DOHH2 (cell line): ENCODE results near the gene ADAMTS3.

Experiments used
- H3F3A ChIP-seq: fragments of 200-600 bp; sonication (generic), shearing (Covaris generic); 2 replicates; pipeline ENCODE4 v1.6.0; 2016; ENCODE audit warnings: antibody characterized with exemption, mild to moderate bottlenecking; ENCODE audit not compliant: control insufficient read depth, insufficient read depth
- H3K27ac ChIP-seq: fragments of 200-600 bp; sonication (generic); 2 replicates; pipeline ENCODE4 v1.5.1; 2014; ENCODE audit warnings: low read depth, mild to moderate bottlenecking, low read length, moderate library complexity
- H3K27me3 ChIP-seq: fragments of 200-600 bp; sonication (generic); 2 replicates; pipeline ENCODE4 v1.6.1; 2014; ENCODE audit warnings: mild to moderate bottlenecking, low read length, mixed read lengths; ENCODE audit not compliant: control insufficient read depth
- H3K36me3 ChIP-seq: fragments of 200-600 bp; sonication (generic); 2 replicates; pipeline ENCODE4 v1.6.1; 2014; ENCODE audit warnings: mild to moderate bottlenecking, low read length, moderate library complexity, mixed read lengths; ENCODE audit not compliant: control insufficient read depth
- H3K4me1 ChIP-seq: fragments of 200-600 bp; sonication (generic); 2 replicates; pipeline ENCODE4 v1.6.1; 2014; ENCODE audit warnings: mild to moderate bottlenecking, low read length, mixed read lengths; ENCODE audit not compliant: control insufficient read depth
- H3K4me2 ChIP-seq: fragments of 200-600 bp; sonication (generic); 2 replicates; pipeline ENCODE4 v1.6.0; 2014; ENCODE audit warnings: mild to moderate bottlenecking, low read length, moderate library complexity
- H3K4me3 ChIP-seq: fragments of 200-600 bp; sonication (generic); 2 replicates; pipeline ENCODE4 v1.5.1; 2014; ENCODE audit warnings: mild to moderate bottlenecking, low read length, mixed read lengths
- H3K79me2 ChIP-seq: fragments of 200-600 bp; sonication (generic); 2 replicates; pipeline ENCODE4 v1.6.1; 2014; ENCODE audit warnings: mild to moderate bottlenecking, low read length, mixed read lengths; ENCODE audit not compliant: control insufficient read depth
- H3K9me2 ChIP-seq: fragments of 200-600 bp; sonication (generic); replicated peaks from 2 replicates; pipeline ENCODE4 v1.6.1; 2014; ENCODE audit warnings: mild to moderate bottlenecking, low read length, mixed read lengths; ENCODE audit not compliant: control insufficient read depth
- H3K9me3 ChIP-seq: fragments of 200-600 bp; sonication (generic); 2 replicates; pipeline ENCODE4 v1.6.1; 2014; ENCODE audit warnings: antibody characterized with exemption, low read length, mixed read lengths; ENCODE audit not compliant: control insufficient read depth, insufficient read depth
- H4K20me1 ChIP-seq: fragments of 200-600 bp; sonication (generic); 2 replicates; pipeline ENCODE4 v1.6.0; 2014; ENCODE audit warnings: low read depth, mild to moderate bottlenecking, antibody characterized with exemption, low read length, moderate library complexity; ENCODE audit not compliant: control insufficient read depth, insufficient read depth
- CTCF ChIP-seq: fragments of 200-600 bp; sonication (generic); IDR thresholded peaks from one replicate; pipeline ENCODE4 v1.5.1; 2014; ENCODE audit warnings: antibody characterized with exemption, mild to moderate bottlenecking, low read depth, low read length; ENCODE audit not compliant: poor library complexity, severe bottlenecking
- EZH2phosphoT487 ChIP-seq: fragments of 200-600 bp; sonication (generic); IDR thresholded peaks from 2 replicates; pipeline ENCODE4 v1.6.1; 2017; ENCODE audit warnings: borderline replicate concordance, mild to moderate bottlenecking, antibody characterized with exemption, low read length, moderate library complexity, mixed read lengths

Gene ADAMTS3

GRCh38 chr4:72444092-72444491 is 124.9 kb downstream of the ADAMTS3 start:
- Histone ChIP-seq H3K27me3 (no peaks in the 10 kb centered on the region), H3F3A (no peaks in the 10 kb centered on the region), H3K79me2 (no peaks in the 10 kb centered on the region), H3K27ac (no peak overlapping the region), H3K4me3 (no peak overlapping the region), H3K4me1 (no peaks in the 10 kb centered on the region), H3K36me3 (no peaks in the 10 kb centered on the region), H3K4me2 (no peak overlapping the region), H4K20me1 (no peaks in the 10 kb centered on the region), H3K9me2 (no peaks in the 10 kb centered on the region), H3K9me3 (no peaks in the 10 kb centered on the region)
- TF ChIP-seq CTCF (no peak), EZH2phosphoT487 (no peak)

- Histone ChIP-seq H3K79me2 (no peaks in the 10 kb centered on the region), H3F3A (no peaks in the 10 kb centered on the region), H3K4me1 (no peaks in the 10 kb centered on the region), H3K27me3 (no peaks in the 10 kb centered on the region), H3K9me2 (no peaks in the 10 kb centered on the region), H3K27ac (no peak overlapping the region), H3K9me3 (no peaks in the 10 kb centered on the region), H3K4me2 (no peak overlapping the region), H3K36me3 (no peaks in the 10 kb centered on the region), H3K4me3 (no peak overlapping the region), H4K20me1 (no peaks in the 10 kb centered on the region)
- no peak for TF ChIP-seq EZH2phosphoT487
- no peak for TF ChIP-seq CTCF
Measured at GRCh38 chr4:72442715-72443114, 126.3 kb downstream of the ADAMTS3 start.

GRCh38 chr4:72442147-72442546 is 126.9 kb downstream of the ADAMTS3 start:
- no peaks in the 10 kb centered on the region for H3K79me2 ChIP-seq
- H3K36me3 ChIP-seq: no peaks in the 10 kb centered on the region
- H3K27ac ChIP-seq: no peak overlapping the region
- no peak overlapping the region for H3K4me2 ChIP-seq
- H3K9me3 ChIP-seq: no peaks in the 10 kb centered on the region
- no peaks in the 10 kb centered on the region for H3K27me3 ChIP-seq
- no peaks in the 10 kb centered on the region for H3K4me1 ChIP-seq
- H3F3A ChIP-seq: no peaks in the 10 kb centered on the region
- no peaks in the 10 kb centered on the region for H4K20me1 ChIP-seq
- H3K4me3 ChIP-seq: no peak overlapping the region
- H3K9me2 ChIP-seq: no peaks in the 10 kb centered on the region
- TF ChIP-seq CTCF: no peak
- TF ChIP-seq EZH2phosphoT487: no peak

GRCh38 chr4:72440386-72440785 is 128.6 kb downstream of the ADAMTS3 start:
- Histone ChIP-seq H3K4me1 (no peaks in the 10 kb centered on the region), H3K27me3 (no peaks in the 10 kb centered on the region), H3K9me3 (no peaks in the 10 kb centered on the region), H3K79me2 (no peaks in the 10 kb centered on the region), H3K36me3 (no peaks in the 10 kb centered on the region), H3F3A (no peaks in the 10 kb centered on the region), H3K4me2 (no peak overlapping the region), H3K4me3 (no peak overlapping the region), H4K20me1 (no peaks in the 10 kb centered on the region), H3K9me2 (no peaks in the 10 kb centered on the region), H3K27ac (no peak overlapping the region)
- TF ChIP-seq EZH2phosphoT487 (no peak), CTCF (no peak)
